Erythroblast (primary cell): Measurements from ENCODE around the gene GMDS.

Source experiments
- GATA1 ChIP-seq: IDR thresholded peaks from 2 replicates; pipeline ENCODE4 v1.6.1; 2011; ENCODE audit warnings: low read depth, mild to moderate bottlenecking, control low read depth, low read length, moderate library complexity
- POLR2A ChIP-seq: IDR thresholded peaks from 2 replicates; pipeline ENCODE4 v1.6.1; 2011; ENCODE audit warnings: mild to moderate bottlenecking, low read length

DNA sequence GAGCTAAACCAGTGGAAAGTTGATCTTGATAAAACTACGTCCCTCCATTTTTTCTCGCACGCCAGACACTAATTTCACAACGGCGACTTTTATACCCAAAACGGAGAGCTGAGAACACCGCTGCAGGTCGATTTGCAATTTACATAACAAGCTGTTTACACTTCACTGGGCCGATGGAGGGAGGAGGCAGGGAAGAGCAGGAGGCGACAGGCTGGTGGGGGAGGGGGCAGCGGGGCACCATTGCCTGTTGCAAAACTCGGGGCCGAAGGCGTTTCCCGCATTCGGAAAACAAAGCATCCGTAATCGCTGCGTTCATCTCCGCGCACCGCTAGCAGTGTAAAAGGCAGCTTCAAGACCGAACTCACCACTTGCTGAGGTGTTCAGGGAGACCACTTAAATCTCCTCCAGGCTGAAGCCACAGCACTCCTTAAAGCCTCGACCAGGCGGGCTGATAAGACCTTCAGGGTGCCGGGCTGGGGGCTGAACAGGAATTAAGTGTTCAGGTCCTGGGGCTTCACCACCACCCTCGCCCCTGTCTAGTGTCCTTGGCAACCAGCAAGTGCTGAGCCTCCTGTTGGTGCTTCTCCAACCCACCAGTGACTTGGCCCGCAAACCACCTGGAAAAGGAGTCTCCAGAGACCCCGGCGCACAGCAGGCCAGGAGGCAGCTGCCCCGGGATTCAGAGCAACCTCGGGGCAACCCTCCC, 637.7 kb downstream of the GMDS start:
- TF ChIP-seq POLR2A (no peak), GATA1 (no peak)
